Peyer's patch (tissue), 4 donors: ENCODE results near the gene MSANTD4. TPM values are rescaled to one million over a fixed set of nuclear protein-coding genes. Genes with fewer than 3 reads are reported as not detected.
"Not testable (repeated sequence)": the region's sequence is repeated elsewhere in the genome, so short reads cannot be mapped to it uniquely, and the experiment has no call there.

Source experiments
- DNase-seq, 3 donors: peaks; one replicate each; pipeline ENCODE4 v3.0.0-alpha.2; 2017 to 2019
- H3K27ac ChIP-seq, 4 donors: fragments of 200-600 bp; sonication (generic); one replicate each; pipeline ENCODE4 v1.5.1; 2016 to 2019
- H3K27me3 ChIP-seq, 2 donors: fragments of 200-600 bp; sonication (generic); one replicate each; pipeline ENCODE4 v1.5.1; 2019
- H3K36me3 ChIP-seq, 3 donors: fragments of 200-600 bp; sonication (generic); one replicate each; pipeline ENCODE4 v1.5.1; 2016 to 2019
- H3K4me1 ChIP-seq, 4 donors: fragments of 200-600 bp; sonication (generic); one replicate each; pipeline ENCODE4 v1.5.1; 2016 to 2019
- H3K4me3 ChIP-seq, 4 donors: fragments of 200-600 bp; sonication (generic); 1 replicate in 3 of 4; 2 replicates in 1 of 4; pipeline ENCODE4 v1.5.1; 2016 to 2019; ENCODE audit warnings: mild to moderate bottlenecking in 1 of 4
- H3K9me3 ChIP-seq, 4 donors: fragments of 200-600 bp; sonication (generic); one replicate each; pipeline ENCODE4 v1.5.1; 2016 to 2019; ENCODE audit warnings: mild to moderate bottlenecking in 1 of 4
- POLR2A ChIP-seq, 2 donors: fragments of 450-650 bp; IDR thresholded peaks; one replicate each; pipeline ENCODE4 v1.5.1; 2017; ENCODE audit warnings: antibody characterized with exemption in 2 of 2, mild to moderate bottlenecking in 2 of 2, moderate library complexity in 2 of 2
- total RNA-seq, 4 donors: library from RNA; depleted of rRNA; stranded (reverse); fragments of >200 nt; gene quantifications; one replicate each; pipeline ENCODE4 v1.1.0, GENCODE V29; 2016
- TF ChIP-seq, protein P1 (sequence below), 6 experiments: fragments of 450-650 bp in 4 of 6; fragments of 200-600 bp in 2 of 6; sonication (generic) in 1 of 6; IDR thresholded peaks; one replicate each; pipeline ENCODE4 v1.5.1; 2017 to 2019; ENCODE audit warnings: antibody characterized with exemption in 6 of 6, mild to moderate bottlenecking in 3 of 6, moderate library complexity in 1 of 6

Gene MSANTD4
- total RNA-seq, 4 donors from 2014 or later = 6.9 to 79.2 (median 12.8) TPM

- no peaks in the 10 kb centered on the region for H3K4me1 ChIP-seq
- H3K4me3 ChIP-seq = no peak overlapping the region
- no peak overlapping the region for H3K27ac ChIP-seq
- no peaks in the 10 kb centered on the region for H3K27me3 ChIP-seq
- DNase-seq = no peak
- TF ChIP-seq POLR2A (IDR thresholded peaks at IDR 0.05) = no peak
- TF ChIP-seq, protein P1, sequence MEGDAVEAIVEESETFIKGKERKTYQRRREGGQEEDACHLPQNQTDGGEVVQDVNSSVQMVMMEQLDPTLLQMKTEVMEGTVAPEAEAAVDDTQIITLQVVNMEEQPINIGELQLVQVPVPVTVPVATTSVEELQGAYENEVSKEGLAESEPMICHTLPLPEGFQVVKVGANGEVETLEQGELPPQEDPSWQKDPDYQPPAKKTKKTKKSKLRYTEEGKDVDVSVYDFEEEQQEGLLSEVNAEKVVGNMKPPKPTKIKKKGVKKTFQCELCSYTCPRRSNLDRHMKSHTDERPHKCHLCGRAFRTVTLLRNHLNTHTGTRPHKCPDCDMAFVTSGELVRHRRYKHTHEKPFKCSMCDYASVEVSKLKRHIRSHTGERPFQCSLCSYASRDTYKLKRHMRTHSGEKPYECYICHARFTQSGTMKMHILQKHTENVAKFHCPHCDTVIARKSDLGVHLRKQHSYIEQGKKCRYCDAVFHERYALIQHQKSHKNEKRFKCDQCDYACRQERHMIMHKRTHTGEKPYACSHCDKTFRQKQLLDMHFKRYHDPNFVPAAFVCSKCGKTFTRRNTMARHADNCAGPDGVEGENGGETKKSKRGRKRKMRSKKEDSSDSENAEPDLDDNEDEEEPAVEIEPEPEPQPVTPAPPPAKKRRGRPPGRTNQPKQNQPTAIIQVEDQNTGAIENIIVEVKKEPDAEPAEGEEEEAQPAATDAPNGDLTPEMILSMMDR (IDR thresholded peaks at IDR 0.05) = no peak
- H3K36me3 ChIP-seq = peaks cover 0 to 8% (median 0%) of the 10 kb centered on the region in 3 donors
- no peaks in the 10 kb centered on the region for H3K9me3 ChIP-seq
Observed at GRCh38 chr11:106059617-106060016, 37.6 kb upstream of the MSANTD4 start.

DNA sequence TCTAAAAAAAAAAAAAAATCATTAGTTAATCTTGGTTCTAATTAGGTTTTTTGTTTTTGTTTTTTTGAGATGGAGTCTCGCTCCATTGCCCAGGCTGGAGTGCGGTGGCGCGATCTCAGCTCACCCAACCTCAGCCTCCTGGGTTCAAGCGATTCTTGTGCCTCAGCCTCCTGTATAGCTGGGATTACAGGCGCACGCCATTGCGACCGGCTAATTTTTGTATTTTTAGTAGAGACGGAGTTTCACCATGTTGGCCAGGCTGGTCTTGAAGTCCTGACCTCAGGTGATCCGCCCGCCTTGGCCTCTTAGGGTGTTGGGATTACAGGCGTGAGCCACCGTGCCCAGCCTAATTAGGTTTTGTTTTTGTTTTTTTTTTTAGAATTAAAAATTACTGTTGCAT, 36.3 kb upstream of the MSANTD4 start:
- not testable (repeated sequence) for H3K27me3 ChIP-seq, H3K27ac ChIP-seq, H3K9me3 ChIP-seq, H3K36me3 ChIP-seq, H3K4me1 ChIP-seq, H3K4me3 ChIP-seq, DNase-seq

- DNase-seq = no peak
- no peak for TF ChIP-seq POLR2A (IDR thresholded peaks at IDR 0.05)
- TF ChIP-seq, protein P1 (IDR thresholded peaks at IDR 0.05) = no peak
Observed at GRCh38 chr11:106051103-106051502, 29.1 kb upstream of the MSANTD4 start.

DNA sequence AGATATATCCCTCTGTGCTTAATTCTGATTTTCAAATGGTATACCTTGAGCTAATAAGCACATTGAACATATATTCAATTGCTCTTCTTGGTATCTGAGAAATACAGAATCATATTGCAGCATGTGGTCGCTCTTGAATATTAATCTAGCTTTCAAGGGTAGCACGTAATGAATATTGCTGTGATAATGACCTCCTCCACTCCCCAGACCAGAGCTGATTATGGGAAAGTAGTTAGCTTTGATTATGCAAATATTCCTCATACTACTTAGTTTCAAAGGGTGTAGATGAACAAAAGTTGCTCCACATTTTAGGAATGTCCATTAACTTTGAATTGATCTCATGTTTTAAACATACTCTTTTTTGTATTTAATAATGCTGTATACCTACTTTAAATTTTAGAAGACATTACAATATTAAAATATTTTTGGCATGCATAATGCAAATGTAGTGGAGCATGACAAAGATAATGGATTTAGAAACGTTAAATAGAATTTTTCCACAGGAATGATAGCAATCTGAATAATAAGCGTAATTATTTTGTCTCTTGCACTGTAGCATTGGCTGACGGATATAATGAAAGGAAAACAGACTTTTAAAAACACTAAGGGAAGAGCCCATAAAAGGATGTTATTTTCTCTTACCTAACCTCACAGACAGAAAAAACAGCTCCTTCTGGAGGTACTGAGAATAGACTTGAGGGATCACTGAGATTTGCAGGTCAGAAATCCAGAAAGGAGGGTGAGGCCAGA, 27.9 kb upstream of the MSANTD4 start:
- no peak overlapping the region for H3K27ac ChIP-seq
- no peak for TF ChIP-seq POLR2A (IDR thresholded peaks at IDR 0.05)
- TF ChIP-seq, protein P1 (IDR thresholded peaks at IDR 0.05) = no peak
- no peaks in the 10 kb centered on the region for H3K27me3 ChIP-seq
- H3K36me3 ChIP-seq = no peaks in the 10 kb centered on the region
- no peaks in the 10 kb centered on the region for H3K4me1 ChIP-seq
- no peak overlapping the region for H3K4me3 ChIP-seq
- no peaks in the 10 kb centered on the region for H3K9me3 ChIP-seq
- no peak for DNase-seq

More at GRCh38 chr11:106051103-106051502, 29.1 kb upstream of the MSANTD4 start:
- no peaks in the 10 kb centered on the region for H3K9me3 ChIP-seq
- H3K27ac ChIP-seq = no peak overlapping the region
- no peak overlapping the region for H3K4me3 ChIP-seq
- H3K27me3 ChIP-seq = no peaks in the 10 kb centered on the region
- H3K4me1 ChIP-seq = no peaks in the 10 kb centered on the region
- H3K36me3 ChIP-seq = no peaks in the 10 kb centered on the region

DNA sequence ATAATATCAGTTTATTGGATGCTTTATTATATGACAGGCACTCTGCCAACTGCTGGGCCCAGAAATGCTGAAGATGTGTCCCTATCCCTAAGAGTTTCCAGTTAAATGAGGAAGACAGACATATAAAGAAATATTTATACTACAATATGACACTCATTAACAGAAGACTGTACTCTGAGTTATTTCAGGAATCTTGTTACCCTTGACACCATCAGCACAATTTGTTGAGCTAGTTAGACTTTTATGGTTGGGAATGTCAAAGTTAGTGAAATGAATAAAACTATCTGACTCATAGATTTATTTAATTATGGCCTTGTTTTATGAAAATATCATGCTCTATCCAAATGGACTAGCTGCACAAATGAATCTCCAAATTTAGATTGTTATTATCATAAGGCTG, 25.6 kb upstream of the MSANTD4 start:
- Histone ChIP-seq H3K4me1 (no peaks in the 10 kb centered on the region), H3K9me3 (no peaks in the 10 kb centered on the region), H3K27me3 (no peaks in the 10 kb centered on the region), H3K36me3 (no peaks in the 10 kb centered on the region), H3K27ac (no peak overlapping the region), H3K4me3 (no peak overlapping the region)
- DNase-seq = no peak
- no peak for TF ChIP-seq POLR2A (IDR thresholded peaks at IDR 0.05)
- TF ChIP-seq, protein P1 (IDR thresholded peaks at IDR 0.05) = no peak

GRCh38 chr11:106043540-106043939, 21.5 kb upstream of the MSANTD4 start:
- Histone ChIP-seq H3K27ac (no peak overlapping the region), H3K27me3 (no peaks in the 10 kb centered on the region), H3K4me3 (no peak overlapping the region), H3K4me1 (no peaks in the 10 kb centered on the region), H3K36me3 (no peaks in the 10 kb centered on the region), H3K9me3 (no peaks in the 10 kb centered on the region)
- TF ChIP-seq, protein P1 (IDR thresholded peaks at IDR 0.05) = no peak
- TF ChIP-seq POLR2A (IDR thresholded peaks at IDR 0.05) = no peak
- no peak for DNase-seq
